Inferior parietal cortex (tissue), 1 donor: Measurements from ENCODE around the gene MEIOSIN.

ENCODE experiments used
- DNase-seq: peaks from one replicate; pipeline ENCODE4 v3.0.0-alpha.2; 2016; ENCODE audit errors: extremely low spot score

The MEIOSIN gene

DNA sequence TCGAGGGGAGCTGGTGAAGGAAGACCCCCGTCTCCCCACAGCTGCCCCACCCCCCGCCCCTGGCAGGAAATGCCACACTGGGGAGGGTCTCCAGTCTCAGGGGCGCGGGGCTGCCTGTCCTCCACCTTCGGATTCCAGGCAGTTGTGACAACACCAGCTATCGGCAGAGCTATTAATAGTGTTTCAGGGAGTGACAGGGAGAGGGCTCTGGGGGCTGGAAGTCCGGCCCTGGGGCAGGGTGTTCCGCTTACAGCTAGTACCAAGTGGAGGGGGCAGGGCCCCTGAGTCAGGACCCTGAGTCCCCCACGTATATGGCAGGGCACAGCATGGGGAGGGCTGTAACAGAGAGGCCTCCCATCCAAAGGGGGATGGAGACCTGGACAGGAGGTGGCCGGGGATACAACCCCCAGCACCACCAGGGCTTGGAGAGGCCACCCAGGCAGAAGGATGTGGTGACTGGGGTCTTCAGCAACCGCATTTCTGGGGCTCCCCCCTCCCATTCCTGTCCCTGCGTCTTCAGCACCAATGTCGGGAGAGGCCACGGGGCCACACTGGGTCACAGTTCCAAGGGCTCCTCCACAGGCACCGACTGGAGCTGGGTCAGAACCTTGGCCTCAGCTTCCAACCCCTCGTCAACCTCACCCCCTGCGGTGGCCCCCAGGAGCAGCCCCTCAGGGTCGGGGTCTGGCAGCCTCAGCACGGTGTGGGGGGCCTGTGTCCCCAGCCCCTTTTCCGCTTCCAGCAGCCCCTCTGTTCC lies 31.9 kb downstream of the MEIOSIN start:
- no peak for DNase-seq

GRCh38 chr19:45765702-45766295 lies 32.6 kb downstream of the MEIOSIN start:
- no peak for DNase-seq

- no peak for DNase-seq
These were observed 33.1 kb downstream of the MEIOSIN start for GRCh38 chr19:45766296-45766868.

DNA sequence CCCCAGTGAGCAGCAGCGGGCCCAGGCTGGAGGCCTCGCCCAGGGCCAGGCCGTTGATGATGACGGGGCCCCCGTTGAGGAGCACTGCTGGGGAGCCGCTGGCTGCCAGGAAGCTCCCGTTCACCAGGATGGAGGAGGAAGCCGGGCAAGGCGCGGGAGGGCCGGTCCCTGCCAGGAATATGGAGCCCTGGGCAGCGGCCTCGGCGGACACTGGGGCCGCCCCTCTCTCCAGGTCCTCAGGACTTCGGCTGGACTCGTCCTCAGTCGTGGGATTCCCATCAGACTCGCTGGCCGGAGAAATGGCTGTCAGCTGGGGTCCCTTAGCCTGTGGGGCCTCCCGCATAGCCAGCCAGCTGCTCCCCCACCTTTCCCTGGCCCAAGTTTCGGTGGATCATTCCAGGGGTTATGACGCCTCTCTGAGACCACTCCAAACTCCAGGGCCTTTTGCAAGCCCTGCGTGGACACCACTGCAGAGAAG lies 33.7 kb downstream of the MEIOSIN start:
- no peak for DNase-seq

DNA sequence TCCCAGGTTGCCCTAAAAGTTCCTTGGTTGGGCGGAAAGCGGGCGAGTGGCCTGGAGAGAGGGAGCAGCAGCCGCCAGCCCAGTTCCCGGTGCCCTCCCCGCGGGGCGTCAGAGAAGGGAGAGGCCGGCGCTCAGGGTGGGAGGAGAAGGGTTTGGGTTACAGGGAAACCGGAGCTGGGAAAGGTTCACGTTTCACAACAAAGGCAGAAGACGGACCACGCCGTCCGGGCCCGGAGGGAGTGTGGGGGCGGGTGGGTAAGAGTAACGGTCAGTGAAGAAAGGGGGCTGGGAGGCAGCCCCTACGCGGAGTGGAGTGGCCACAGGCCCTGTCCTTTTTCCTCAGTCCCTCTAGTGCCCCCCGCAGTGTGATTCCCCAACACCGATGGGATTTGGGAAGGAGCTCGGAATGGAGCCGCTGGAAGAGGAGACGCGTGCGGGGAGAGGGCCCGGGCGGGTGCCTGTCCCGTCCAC lies 34.2 kb downstream of the MEIOSIN start:
- DNase-seq, result no peak

GRCh38 chr19:45767881-45768654 lies 34.8 kb downstream of the MEIOSIN start:
- no peak for DNase-seq

DNA sequence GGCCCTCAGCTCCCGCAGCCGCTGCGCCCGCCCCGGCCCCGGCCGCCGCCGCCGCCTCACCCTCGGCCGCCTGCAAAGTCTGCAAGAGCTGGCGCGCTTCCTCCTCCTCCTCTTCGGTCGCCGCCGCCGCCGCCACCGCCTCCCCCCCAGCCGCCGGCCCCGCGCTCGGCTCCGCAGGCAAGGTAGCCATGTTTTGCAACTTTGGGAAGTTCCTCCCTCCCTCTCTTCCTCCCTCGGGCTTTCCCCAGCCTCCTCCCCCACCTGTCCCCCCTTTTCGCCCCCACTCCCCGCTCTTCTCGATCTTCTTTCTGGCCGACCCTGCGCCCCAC lies 35.4 kb downstream of the MEIOSIN start:
- DNase-seq, result no peak

- peak; percentile 93 for DNase-seq
These were observed 35.9 kb downstream of the MEIOSIN start, which contains the start of gene SIX5 for GRCh38 chr19:45768984-45769782. SIX5 (minus strand) TSS chr19:45769252; CDS start chr19:45768844, 408 bp downstream.

- DNase-seq, result peak; percentile 49
These were observed 36.6 kb downstream of the MEIOSIN start for GRCh38 chr19:45769821-45770191.

GRCh38 chr19:45770192-45771101 lies 37.2 kb downstream of the MEIOSIN start:
- DNase-seq, result peak; percentile 88

- DNase-seq, result no peak
These were observed 38.2 kb downstream of the MEIOSIN start for GRCh38 chr19:45771311-45771933.

- no peak for DNase-seq
These were observed 39.0 kb downstream of the MEIOSIN start for GRCh38 chr19:45772130-45772840.

GRCh38 chr19:45772912-45773311 lies 39.7 kb downstream of the MEIOSIN start:
- DNase-seq, result no peak

- DNase-seq, result no peak
These were observed 40.1 kb downstream of the MEIOSIN start for GRCh38 chr19:45773384-45773783.

DNA sequence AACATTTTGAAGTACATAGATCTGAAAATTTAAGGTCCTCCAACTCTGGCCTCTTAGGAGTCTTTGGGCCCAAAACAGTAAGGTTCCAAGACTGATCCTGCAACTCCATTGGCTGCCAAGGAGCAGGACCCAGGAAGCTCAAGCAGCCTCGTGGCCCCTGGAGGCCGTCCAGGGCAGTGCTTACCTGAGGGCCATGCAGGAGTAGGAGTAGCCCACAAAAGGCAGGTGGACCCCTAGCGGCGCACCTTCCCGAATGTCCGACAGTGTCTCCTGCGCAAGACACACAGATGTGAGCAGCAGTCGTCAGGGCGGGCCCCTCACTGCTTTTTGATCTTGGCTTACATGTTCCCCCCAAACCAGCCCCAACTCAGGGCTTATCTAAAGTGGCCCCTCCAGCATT lies 41.5 kb downstream of the MEIOSIN start:
- DNase-seq, result no peak

DNA sequence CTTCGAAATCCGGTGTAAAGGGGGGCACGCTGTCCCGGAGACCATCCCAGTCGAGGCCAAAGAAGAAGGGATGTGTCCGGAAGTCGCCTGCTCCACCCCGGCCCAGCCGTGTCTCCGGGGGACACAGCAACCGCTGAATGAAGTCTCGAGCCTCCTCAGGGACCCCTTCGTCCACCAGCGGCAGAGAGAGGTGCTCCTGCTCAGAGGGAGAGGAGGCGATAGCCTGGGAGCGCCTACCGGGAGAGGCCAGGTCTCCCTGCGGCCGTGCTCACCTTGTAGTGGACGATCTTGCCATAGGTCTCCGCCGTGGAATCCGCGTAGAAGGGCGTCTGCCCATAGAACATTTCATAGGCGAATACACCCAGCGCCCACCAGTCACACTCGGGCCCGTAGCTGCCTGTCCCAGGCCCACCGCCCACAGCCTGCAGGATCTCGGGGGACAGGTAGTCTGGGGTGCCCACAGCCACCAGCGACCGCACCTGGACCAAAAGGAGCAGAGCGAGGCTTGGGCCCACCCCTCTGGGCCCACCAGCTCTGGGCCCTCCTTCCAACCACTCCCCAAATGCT lies 44.2 kb downstream of the MEIOSIN start:
- DNase-seq, result no peak

DNA sequence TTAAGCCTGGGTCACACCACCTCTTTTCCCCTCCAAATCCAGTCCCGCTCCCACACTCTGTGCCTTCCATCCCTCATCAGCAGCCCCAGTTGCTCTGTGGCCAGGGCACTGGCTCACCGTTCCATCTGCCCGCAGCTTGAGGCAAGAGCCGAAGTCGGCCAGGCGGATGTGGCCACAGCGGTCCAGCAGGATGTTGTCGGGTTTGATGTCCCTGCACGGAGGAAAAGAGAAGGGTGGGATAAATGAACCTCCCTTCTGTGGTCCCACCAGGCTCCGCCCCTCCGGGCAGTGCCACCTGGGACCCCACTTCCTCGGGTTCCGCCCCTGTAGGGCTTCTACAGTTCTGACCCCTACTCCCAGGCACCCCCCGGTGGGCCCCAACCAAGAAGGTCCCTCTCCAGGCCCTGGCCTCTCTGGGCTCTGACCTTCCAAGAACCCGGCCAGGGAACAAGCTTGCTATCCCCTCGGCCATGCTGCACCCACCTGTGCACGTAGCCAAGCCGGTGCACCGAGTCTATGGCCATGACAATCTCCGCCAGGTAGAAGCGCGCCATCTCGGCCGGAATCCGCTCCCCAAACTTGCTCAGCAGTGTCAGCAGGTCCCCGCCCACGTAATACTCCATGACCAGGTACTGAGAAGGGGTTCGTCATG lies 44.9 kb downstream of the MEIOSIN start:
- no peak for DNase-seq
